HepG2 (cell line): ENCODE results near the gene RNF114. TPM values are rescaled to one million over a fixed set of nuclear protein-coding genes. Genes with fewer than 3 reads are reported as not detected.

Experiments used
- AHR ChIP-seq: IDR thresholded peaks from 2 replicates; pipeline ENCODE4 v1.6.1; 2018; ENCODE audit warnings: missing genetic modification reagents, missing compliant biosample characterization
- BORCS8-MEF2B ChIP-seq: sonication (generic); formaldehyde crosslinking; IDR thresholded peaks from 2 replicates; pipeline ENCODE4 v1.8.0; 2022; ENCODE audit warnings: mild to moderate bottlenecking, missing genetic modification reagents
- HOXA3 ChIP-seq: sonication (generic); formaldehyde crosslinking; IDR thresholded peaks from 2 replicates; pipeline ENCODE4 v1.5.0; 2020; ENCODE audit warnings: missing genetic modification reagents
- MZF1 ChIP-seq: sonication (generic); formaldehyde crosslinking; IDR thresholded peaks from 2 replicates; pipeline ENCODE4 v1.8.1; 2023; ENCODE audit warnings: mild to moderate bottlenecking, missing genetic modification reagents, borderline replicate concordance
- SPEN ChIP-seq: sonication (generic); formaldehyde crosslinking; IDR thresholded peaks from 2 replicates; pipeline ENCODE4 v1.5.1; 2020; ENCODE audit warnings: low read depth, mild to moderate bottlenecking, missing genetic modification reagents
- ZFP36L1 ChIP-seq: sonication (generic); formaldehyde crosslinking; IDR thresholded peaks from 2 replicates; pipeline ENCODE4 v1.8.0; 2022; ENCODE audit warnings: mild to moderate bottlenecking, missing genetic modification reagents, moderate library complexity
- ZIK1 ChIP-seq: sonication (generic); formaldehyde crosslinking; IDR thresholded peaks from 2 replicates; pipeline ENCODE4 v1.5.0; 2020; ENCODE audit warnings: mild to moderate bottlenecking, low read depth, missing genetic modification reagents, borderline replicate concordance
- ZNF34 ChIP-seq: sonication (generic); formaldehyde crosslinking; IDR thresholded peaks from 2 replicates; pipeline ENCODE4 v1.4.0; 2020; ENCODE audit warnings: mild to moderate bottlenecking, missing genetic modification reagents, borderline replicate concordance
- ZNF546 ChIP-seq: sonication (generic); formaldehyde crosslinking; conservative IDR thresholded peaks from 2 replicates; pipeline ENCODE4 v1.8.1; 2023; ENCODE audit warnings: mild to moderate bottlenecking, missing genetic modification reagents
- polyA plus RNA-seq, 8 experiments: library from polyadenylated mRNA; depleted of rRNA in 3 of 8; stranded (reverse) in 7 of 8; unstranded in 1 of 8; fragments of >200 nt; fragmentation: Illumina TruSeq in 4 of 8; extraction: Trizol in 4 of 8; gene quantifications; 2 replicates each; pipeline versions ENCODE4 v1.2.1 to v1.2.3, GENCODE V29; 2011 to 2016; ENCODE audit warnings: low read depth in 4 of 8, missing spikeins in 1 of 8, mixed read lengths in 1 of 8; ENCODE audit not compliant: insufficient read depth in 1 of 8
- total RNA-seq, 5 experiments: library from RNA; depleted of rRNA; stranded (reverse); fragments of >200 nt; fragmentation: Illumina TruSeq; extraction: Trizol; gene quantifications; 2 replicates each; pipeline ENCODE4 v1.2.3, GENCODE V29; 2016; ENCODE audit warnings: low read depth in 1 of 5
- TF ChIP-seq, protein P1 (sequence below): IDR thresholded peaks from 2 replicates; pipeline ENCODE4 v1.6.1; 2016
- TF ChIP-seq, protein P2 (sequence below), 2 experiments: sonication (generic) in 1 of 2; formaldehyde crosslinking in 1 of 2; IDR thresholded peaks; 2 replicates each; pipeline versions ENCODE4 v1.6.1 to v1.9.0; 2014 to 2022; ENCODE audit warnings: antibody characterized with exemption in 1 of 2, borderline replicate concordance in 1 of 2, inconsistent platforms in 1 of 2, low read depth in 1 of 2, missing genetic modification reagents in 1 of 2

The RNF114 gene
- total and polyA plus RNA-seq, 2 of the 13 experiments (the other 11 are each of a cell fraction or from before 2014, with no cell fraction given), result 119 to 126 TPM

DNA sequence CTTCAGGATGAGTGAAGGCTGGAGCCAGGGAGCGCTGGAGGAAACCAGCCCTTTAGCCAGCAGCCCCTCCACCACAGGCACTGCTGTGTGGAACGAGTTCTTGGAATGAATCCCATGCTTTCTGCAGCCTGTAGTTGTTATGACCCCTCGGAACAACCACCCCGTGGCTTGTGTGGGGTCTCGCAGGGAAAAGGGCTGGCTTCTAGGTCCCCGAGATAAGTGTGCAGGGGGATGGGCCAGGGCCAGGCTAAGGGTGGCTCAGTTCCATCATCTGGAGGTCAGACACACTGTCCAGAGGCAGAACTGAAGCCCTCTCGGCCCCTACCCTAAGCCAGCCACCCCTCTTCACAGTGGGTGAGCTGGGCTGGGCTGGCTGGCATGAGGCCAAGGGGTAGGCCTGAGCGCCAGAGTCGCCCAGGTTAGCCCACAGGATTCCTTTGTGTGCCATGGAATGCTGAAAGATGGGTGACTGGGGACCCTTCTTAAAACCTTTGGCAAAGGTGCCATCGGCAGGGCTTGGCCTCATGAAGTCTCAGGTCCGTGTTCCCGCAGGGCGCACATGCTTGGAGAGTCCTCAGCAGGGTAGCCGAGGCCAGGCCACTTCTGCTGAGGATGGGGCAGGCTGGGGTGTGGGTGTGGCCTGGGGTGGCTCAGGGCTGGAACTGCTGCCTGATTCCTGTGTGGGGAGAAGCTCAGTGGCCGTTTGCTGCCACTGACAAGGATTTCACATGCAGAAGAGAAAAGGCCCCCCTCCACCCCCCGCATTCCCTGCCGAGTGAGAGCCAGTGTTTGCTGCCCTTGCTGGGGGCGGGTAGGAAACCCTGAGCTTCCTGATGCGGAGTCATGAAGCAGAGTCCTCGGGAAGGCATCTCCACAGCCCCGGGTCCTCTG is 45.5 kb upstream of the RNF114 start (continued):
- TF ChIP-seq ZNF34 (CRISPR knock-in tag), result no peak
- TF ChIP-seq ZNF546 (CRISPR knock-in tag), result no peak
- no peak for TF ChIP-seq HOXA3 (CRISPR knock-in tag)
- no peak for TF ChIP-seq MZF1 (CRISPR knock-in tag)
- TF ChIP-seq, protein P1, sequence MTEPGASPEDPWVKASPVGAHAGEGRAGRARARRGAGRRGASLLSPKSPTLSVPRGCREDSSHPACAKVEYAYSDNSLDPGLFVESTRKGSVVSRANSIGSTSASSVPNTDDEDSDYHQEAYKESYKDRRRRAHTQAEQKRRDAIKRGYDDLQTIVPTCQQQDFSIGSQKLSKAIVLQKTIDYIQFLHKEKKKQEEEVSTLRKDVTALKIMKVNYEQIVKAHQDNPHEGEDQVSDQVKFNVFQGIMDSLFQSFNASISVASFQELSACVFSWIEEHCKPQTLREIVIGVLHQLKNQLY, result no peak
- TF ChIP-seq ZIK1 (CRISPR knock-in tag), result no peak
- TF ChIP-seq AHR, result no peak
- TF ChIP-seq, protein P2, sequence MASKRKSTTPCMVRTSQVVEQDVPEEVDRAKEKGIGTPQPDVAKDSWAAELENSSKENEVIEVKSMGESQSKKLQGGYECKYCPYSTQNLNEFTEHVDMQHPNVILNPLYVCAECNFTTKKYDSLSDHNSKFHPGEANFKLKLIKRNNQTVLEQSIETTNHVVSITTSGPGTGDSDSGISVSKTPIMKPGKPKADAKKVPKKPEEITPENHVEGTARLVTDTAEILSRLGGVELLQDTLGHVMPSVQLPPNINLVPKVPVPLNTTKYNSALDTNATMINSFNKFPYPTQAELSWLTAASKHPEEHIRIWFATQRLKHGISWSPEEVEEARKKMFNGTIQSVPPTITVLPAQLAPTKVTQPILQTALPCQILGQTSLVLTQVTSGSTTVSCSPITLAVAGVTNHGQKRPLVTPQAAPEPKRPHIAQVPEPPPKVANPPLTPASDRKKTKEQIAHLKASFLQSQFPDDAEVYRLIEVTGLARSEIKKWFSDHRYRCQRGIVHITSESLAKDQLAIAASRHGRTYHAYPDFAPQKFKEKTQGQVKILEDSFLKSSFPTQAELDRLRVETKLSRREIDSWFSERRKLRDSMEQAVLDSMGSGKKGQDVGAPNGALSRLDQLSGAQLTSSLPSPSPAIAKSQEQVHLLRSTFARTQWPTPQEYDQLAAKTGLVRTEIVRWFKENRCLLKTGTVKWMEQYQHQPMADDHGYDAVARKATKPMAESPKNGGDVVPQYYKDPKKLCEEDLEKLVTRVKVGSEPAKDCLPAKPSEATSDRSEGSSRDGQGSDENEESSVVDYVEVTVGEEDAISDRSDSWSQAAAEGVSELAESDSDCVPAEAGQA (IDR thresholded peaks at IDR 0.05; ENCODE audit: low read depth), result no peak
- TF ChIP-seq, protein P2 (CRISPR knock-in tag; IDR thresholded peaks at IDR 0.05; ENCODE audit: borderline replicate concordance), result no peak
- no peak for TF ChIP-seq ZFP36L1 (CRISPR knock-in tag)
- TF ChIP-seq SPEN (CRISPR knock-in tag), result no peak
- TF ChIP-seq BORCS8-MEF2B, result peak; percentile 48; the same call in 1 of the 2 replicates
